ENCODE data around the gene LRRC74B. TPM values are rescaled to one million over a fixed set of nuclear protein-coding genes. Genes with fewer than 3 reads are reported as not detected.
"Not testable (repeated sequence)": the region's sequence is repeated elsewhere in the genome, so short reads cannot be mapped to it uniquely, and the experiment has no call there.

LRRC74B gene
- total and polyA plus RNA-seq, 2 experiments from 2014 or later: not detected

GRCh38 chr22:21055564-21055834 is 9.8 kb downstream of the LRRC74B start:
- H3K9ac ChIP-seq: no peak overlapping the region
- no peak overlapping the region for H2AFZ ChIP-seq
- no peak overlapping the region for H3K4me3 ChIP-seq
- H3K4me1 ChIP-seq (ENCODE audit: insufficient read depth): peaks cover 5% of the 10 kb centered on the region; the same call in 1 of the 2 replicates
- H3F3A ChIP-seq (ENCODE audit: insufficient read depth): no peaks in the 10 kb centered on the region
- DNase-seq: no peak
- no peak overlapping the region for H3K27ac ChIP-seq
- no peaks in the 10 kb centered on the region for H4K20me1 ChIP-seq (ENCODE audit: insufficient read depth)
- H3K27me3 ChIP-seq (replicated peaks; ENCODE audit: insufficient read depth): no peaks in the 10 kb centered on the region
- no peaks in the 10 kb centered on the region for H3K9me3 ChIP-seq (ENCODE audit: low read depth)
- 25 to 43% methylated on average over 4 of the region's 4 CpGs for WGBS, 2 experiments (ENCODE audit: low coverage in 1 of 2, low lambda C conversion rate in 2 of 2, missing lambda C conversion rate in 2 of 2)
- no peaks in the 10 kb centered on the region for H3K36me3 ChIP-seq (ENCODE audit: low read depth)
- no peak for TF ChIP-seq EZH2phosphoT487 (IDR thresholded peaks at IDR 0.05; ENCODE audit: insufficient read depth, low read depth)
- TF ChIP-seq EZH2 (IDR thresholded peaks at IDR 0.05; ENCODE audit: insufficient read depth, poor library complexity, severe bottlenecking): no peak
- in situ Hi-C loops (cut with MboI): no loop called here
- H3K79me2 ChIP-seq (ENCODE audit: insufficient read depth): no peaks in the 10 kb centered on the region
- no peak overlapping the region for H3K4me2 ChIP-seq (ENCODE audit: unreplicated experiment)
- H3K9me2 ChIP-seq (ENCODE audit: insufficient read depth): no peaks in the 10 kb centered on the region

- Histone ChIP-seq H4K20me1 (ENCODE audit: insufficient read depth) (no peaks in the 10 kb centered on the region), H3K36me3 (ENCODE audit: low read depth) (no peaks in the 10 kb centered on the region), H3K27ac (no peak overlapping the region), H3F3A (ENCODE audit: insufficient read depth) (no peaks in the 10 kb centered on the region), H3K79me2 (ENCODE audit: insufficient read depth) (no peaks in the 10 kb centered on the region), H3K4me3 (no peak overlapping the region), H3K4me1 (ENCODE audit: insufficient read depth) (peaks cover 5% of the 10 kb centered on the region; the same call in 1 of the 2 replicates), H3K4me2 (ENCODE audit: unreplicated experiment) (no peak overlapping the region), H3K27me3 (replicated peaks; ENCODE audit: insufficient read depth) (no peaks in the 10 kb centered on the region), H3K9me3 (ENCODE audit: low read depth) (no peaks in the 10 kb centered on the region), H3K9ac (no peak overlapping the region), H3K9me2 (ENCODE audit: insufficient read depth) (no peaks in the 10 kb centered on the region), H2AFZ (no peak overlapping the region)
- WGBS, 2 experiments (ENCODE audit: low coverage in 1 of 2, low lambda C conversion rate in 2 of 2, missing lambda C conversion rate in 2 of 2): 36 to 38% methylated on average over 7 of the region's 7 CpGs
- in situ Hi-C loops (cut with MboI): no loop called here
- TF ChIP-seq EZH2 (IDR thresholded peaks at IDR 0.05; ENCODE audit: insufficient read depth, poor library complexity, severe bottlenecking) (no peak), EZH2phosphoT487 (IDR thresholded peaks at IDR 0.05; ENCODE audit: insufficient read depth, low read depth) (no peak)
- no peak for DNase-seq
These were observed 10.2 kb downstream of the LRRC74B start for GRCh38 chr22:21055880-21056319.

GRCh38 chr22:21060363-21060762 is 14.6 kb downstream of the LRRC74B start:
- H3F3A ChIP-seq (ENCODE audit: insufficient read depth); H3K4me2 ChIP-seq (ENCODE audit: unreplicated experiment); H3K4me3 ChIP-seq; H3K9me2 ChIP-seq (ENCODE audit: insufficient read depth); H3K27me3 ChIP-seq (replicated peaks; ENCODE audit: insufficient read depth); H3K9ac ChIP-seq; in situ Hi-C loops (cut with MboI); H3K4me1 ChIP-seq (ENCODE audit: insufficient read depth); H4K20me1 ChIP-seq (ENCODE audit: insufficient read depth); H3K79me2 ChIP-seq (ENCODE audit: insufficient read depth); H3K9me3 ChIP-seq (ENCODE audit: low read depth); H3K36me3 ChIP-seq (ENCODE audit: low read depth); H3K27ac ChIP-seq; DNase-seq; H2AFZ ChIP-seq: not testable (repeated sequence)
- WGBS, 2 experiments (ENCODE audit: low coverage in 1 of 2, low lambda C conversion rate in 2 of 2, missing lambda C conversion rate in 2 of 2): 68 to 83% methylated on average over 6 to 8 of the region's 8 CpGs

GRCh38 chr22:21061660-21062321 is 16.0 kb downstream of the LRRC74B start:
- H3K9ac ChIP-seq; H3K9me2 ChIP-seq (ENCODE audit: insufficient read depth); H3K4me2 ChIP-seq (ENCODE audit: unreplicated experiment); DNase-seq; H3K27me3 ChIP-seq (replicated peaks; ENCODE audit: insufficient read depth); in situ Hi-C loops (cut with MboI); H3K4me1 ChIP-seq (ENCODE audit: insufficient read depth); H3K79me2 ChIP-seq (ENCODE audit: insufficient read depth); H3K36me3 ChIP-seq (ENCODE audit: low read depth); H3K27ac ChIP-seq; H3K9me3 ChIP-seq (ENCODE audit: low read depth); H4K20me1 ChIP-seq (ENCODE audit: insufficient read depth); H3K4me3 ChIP-seq; H3F3A ChIP-seq (ENCODE audit: insufficient read depth); H2AFZ ChIP-seq: not testable (repeated sequence)
- WGBS, 2 experiments (ENCODE audit: low coverage in 1 of 2, low lambda C conversion rate in 2 of 2, missing lambda C conversion rate in 2 of 2): 83 to 85% methylated on average over 16 to 18 of the region's 18 CpGs

- H3K4me2 ChIP-seq (ENCODE audit: unreplicated experiment); DNase-seq; H3K4me3 ChIP-seq; in situ Hi-C loops (cut with MboI); H3K36me3 ChIP-seq (ENCODE audit: low read depth); H3K9me3 ChIP-seq (ENCODE audit: low read depth); H3K79me2 ChIP-seq (ENCODE audit: insufficient read depth); H3K9ac ChIP-seq; H3K4me1 ChIP-seq (ENCODE audit: insufficient read depth); H3K9me2 ChIP-seq (ENCODE audit: insufficient read depth); H3K27ac ChIP-seq; H3F3A ChIP-seq (ENCODE audit: insufficient read depth); H3K27me3 ChIP-seq (replicated peaks; ENCODE audit: insufficient read depth); H2AFZ ChIP-seq; H4K20me1 ChIP-seq (ENCODE audit: insufficient read depth): not testable (repeated sequence)
- 72% methylated on average over 9 to 11 of the region's 11 CpGs for WGBS, 2 experiments (ENCODE audit: low coverage in 1 of 2, low lambda C conversion rate in 2 of 2, missing lambda C conversion rate in 2 of 2)
These were observed 18.7 kb downstream of the LRRC74B start for GRCh38 chr22:21064425-21064824.
